Measurements from ENCODE around the gene ARID1B. TPM values are rescaled to one million over a fixed set of nuclear protein-coding genes. Genes with fewer than 3 reads are reported as not detected.

The ARID1B gene
- total RNA-seq, 1 donor from 2014 or later: 101 TPM

DNA sequence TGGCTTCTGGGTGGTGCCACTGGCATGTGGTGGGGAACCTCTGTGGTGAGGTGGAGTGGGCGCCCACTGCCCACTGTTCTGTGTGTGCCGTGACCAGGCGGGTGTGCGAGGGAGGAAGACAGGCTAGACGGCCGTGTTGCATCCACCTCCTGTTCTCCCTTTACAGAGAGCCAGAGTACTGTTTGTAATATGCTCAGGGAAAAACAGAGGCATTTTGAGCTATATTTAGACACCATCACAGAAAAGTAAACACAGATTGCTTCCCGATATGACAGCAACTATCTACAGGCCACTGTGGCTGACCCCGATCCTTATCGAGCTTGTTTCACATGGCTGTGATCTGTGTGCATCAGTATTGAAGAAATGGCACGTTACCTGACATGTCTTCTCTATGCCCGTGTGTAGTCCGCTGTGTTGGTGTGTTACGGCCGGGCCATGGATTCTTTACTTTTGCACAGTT is 45.6 kb downstream of the ARID1B start:
- peaks cover 69% of the 10 kb centered on the region for H3K4me1 Mint-ChIP-seq
- TF ChIP-seq CTCF (conservative IDR thresholded peaks at IDR 0.05): no peak

DNA sequence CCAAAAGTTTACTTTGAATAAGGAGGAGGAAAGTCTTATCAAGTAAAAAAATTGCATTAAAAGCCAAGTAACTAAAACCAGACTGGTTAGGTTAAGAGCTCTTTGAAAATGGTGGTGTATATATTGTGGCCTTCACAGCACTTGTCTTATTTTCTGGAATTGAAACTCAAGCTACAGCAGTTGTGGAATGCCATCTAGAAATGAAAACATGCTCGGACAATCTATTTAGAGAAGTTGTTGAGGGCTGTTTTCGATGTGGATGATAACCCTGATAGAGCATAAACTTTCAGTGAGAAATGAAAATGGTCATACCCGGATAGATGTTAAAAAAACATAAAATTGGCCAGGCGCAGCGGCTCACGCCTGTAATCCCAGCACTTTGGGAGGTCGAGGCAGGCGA is 47.0 kb downstream of the ARID1B start:
- Mint-ChIP-seq H3K36me3 (ENCODE audit: low read depth) (no peaks in the 10 kb centered on the region), H3K9me3 (no peaks in the 10 kb centered on the region), H3K4me3 (no peak overlapping the region), H3K4me1 (peaks cover 72% of the 10 kb centered on the region), H3K27ac (ENCODE audit: unreplicated experiment) (no peak overlapping the region), H3K27me3 (ENCODE audit: low read depth) (no peaks in the 10 kb centered on the region)
- DNase-seq (ENCODE audit: low read depth, low spot score): no peak
- no peak for TF ChIP-seq CTCF (conservative IDR thresholded peaks at IDR 0.05)

More for the DNA sequence above, 45.6 kb downstream of the ARID1B start:
- DNase-seq (ENCODE audit: low read depth, low spot score): no peak
- H3K9me3 Mint-ChIP-seq: no peaks in the 10 kb centered on the region
- no peaks in the 10 kb centered on the region for H3K36me3 Mint-ChIP-seq (ENCODE audit: low read depth)
- no peak overlapping the region for H3K4me3 Mint-ChIP-seq
- no peak overlapping the region for H3K27ac Mint-ChIP-seq (ENCODE audit: unreplicated experiment)
- no peaks in the 10 kb centered on the region for H3K27me3 Mint-ChIP-seq (ENCODE audit: low read depth)

- H3K9me3 Mint-ChIP-seq: no peaks in the 10 kb centered on the region
- peaks cover 63% of the 10 kb centered on the region for H3K4me1 Mint-ChIP-seq
- no peak overlapping the region for H3K4me3 Mint-ChIP-seq
- no peaks in the 10 kb centered on the region for H3K27me3 Mint-ChIP-seq (ENCODE audit: low read depth)
- DNase-seq (ENCODE audit: low read depth, low spot score): no peak
- H3K27ac Mint-ChIP-seq (ENCODE audit: unreplicated experiment): no peak overlapping the region
- no peak for TF ChIP-seq CTCF (conservative IDR thresholded peaks at IDR 0.05)
- peaks cover 3% of the 10 kb centered on the region for H3K36me3 Mint-ChIP-seq (ENCODE audit: low read depth)
Measured at GRCh38 chr6:156825475-156825874, 48.3 kb downstream of the ARID1B start.

DNA sequence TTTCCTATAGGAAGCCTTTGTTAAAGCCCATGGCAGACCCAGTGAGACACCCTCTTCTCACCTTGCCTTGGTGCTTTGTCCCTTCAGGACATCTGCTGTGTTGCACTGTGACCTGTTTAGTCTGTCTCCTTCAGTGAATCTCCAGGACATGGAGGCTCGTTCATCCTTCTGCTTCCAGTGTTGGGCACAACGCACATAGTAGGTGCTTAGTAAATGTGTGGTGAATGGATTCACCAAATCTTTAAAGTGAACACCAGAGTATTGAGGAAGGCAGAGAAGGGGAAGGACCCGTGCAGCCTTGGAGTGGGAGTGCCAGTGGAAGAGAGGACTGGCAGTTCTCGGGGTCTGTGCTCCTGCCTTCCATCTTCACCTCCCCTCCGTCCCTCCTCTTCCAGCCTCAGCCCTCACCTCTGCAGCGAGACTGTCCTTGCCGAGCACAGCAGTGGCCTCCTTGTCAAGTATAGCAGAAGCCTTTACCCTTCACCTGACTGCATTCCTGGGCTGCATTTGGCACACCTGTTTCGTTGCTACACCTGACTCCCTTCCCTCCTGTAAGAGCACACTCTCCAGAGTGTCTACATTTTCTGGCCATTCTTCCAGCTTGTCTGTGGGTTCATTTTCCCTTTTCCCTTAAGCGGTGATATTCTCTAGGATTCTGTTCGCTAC is 49.2 kb downstream of the ARID1B start:
- Mint-ChIP-seq H3K9me3 (no peaks in the 10 kb centered on the region), H3K27me3 (ENCODE audit: low read depth) (no peaks in the 10 kb centered on the region), H3K4me3 (no peak overlapping the region), H3K4me1 (peaks cover 57% of the 10 kb centered on the region), H3K36me3 (ENCODE audit: low read depth) (peaks cover 3% of the 10 kb centered on the region), H3K27ac (ENCODE audit: unreplicated experiment) (no peak overlapping the region)
- TF ChIP-seq CTCF (conservative IDR thresholded peaks at IDR 0.05): no peak
- DNase-seq (ENCODE audit: low read depth, low spot score): no peak

DNA sequence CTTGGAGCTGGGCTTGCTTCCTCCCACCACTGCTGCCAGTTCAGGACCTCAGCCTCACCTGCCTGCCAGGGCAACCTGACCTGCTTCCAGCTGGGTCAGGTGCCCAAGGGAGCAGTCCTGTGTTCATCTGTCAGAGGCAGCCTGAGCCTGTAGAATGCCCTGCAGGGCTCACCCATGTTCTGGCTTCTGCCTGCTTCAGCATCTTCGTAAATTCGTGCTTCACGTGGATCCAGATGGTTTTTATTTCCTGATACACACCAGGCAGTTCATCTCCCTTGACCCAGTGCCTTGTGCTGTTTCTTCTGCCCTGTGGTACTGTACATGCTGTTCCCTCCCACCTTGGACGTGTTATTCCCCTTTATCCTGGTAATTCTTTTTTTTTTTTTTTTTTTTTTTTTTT is 50.2 kb downstream of the ARID1B start:
- no peak overlapping the region for H3K27ac Mint-ChIP-seq (ENCODE audit: unreplicated experiment)
- H3K27me3 Mint-ChIP-seq (ENCODE audit: low read depth): no peaks in the 10 kb centered on the region
- H3K36me3 Mint-ChIP-seq (ENCODE audit: low read depth): peaks cover 3% of the 10 kb centered on the region
- no peak for DNase-seq (ENCODE audit: low read depth, low spot score)
- no peak for TF ChIP-seq CTCF (conservative IDR thresholded peaks at IDR 0.05)
- no peaks in the 10 kb centered on the region for H3K9me3 Mint-ChIP-seq
- peaks cover 55% of the 10 kb centered on the region for H3K4me1 Mint-ChIP-seq
- no peak overlapping the region for H3K4me3 Mint-ChIP-seq

All from neural crest cell (in vitro differentiated cells).